Spleen (tissue), 7 donors: ENCODE results near the gene ADAMTS4.

ENCODE experiments used
- CTCF ChIP-seq, 11 experiments: fragments of 200-600 bp in 7 of 11; fragments of 450-650 bp in 4 of 11; sonication (generic) in 4 of 11; IDR thresholded peaks in 8 of 11; conservative IDR thresholded peaks in 3 of 11; 1 replicate in 7 of 11; 2 replicates in 4 of 11; pipeline versions ENCODE4 v1.4.0 to v1.8.0; 2016 to 2021; ENCODE audit warnings: antibody characterized with exemption in 11 of 11, inconsistent platforms in 4 of 11, mild to moderate bottlenecking in 1 of 11
- POLR2AphosphoS5 ChIP-seq, 3 donors: sonication (generic); formaldehyde crosslinking; IDR thresholded peaks; one replicate each; pipeline ENCODE4 v1.5.1; 2017; ENCODE audit warnings: antibody characterized with exemption in 3 of 3
- donor health status: DM: no; HTN: no; CAD: no; lungs with moderate emphysema.
- donor health status: DM: no; HTN: no; CAD: no.
- donor health status: DM: no; HTN: no; CAD: no.

GRCh38 chr1:161223805-161224694 is 25.2 kb upstream of the ADAMTS4 start:
- no peak for TF ChIP-seq POLR2AphosphoS5 (IDR thresholded peaks at IDR 0.05)
- no peak for TF ChIP-seq CTCF (IDR thresholded peaks at IDR 0.05 in 8 of 11, conservative IDR thresholded peaks at IDR 0.05 in 3 of 11)
